CD4-positive, alpha-beta T cell treated with Interleukin-2 at 100 ng/mL for 4 hours (primary cell): Measurements from ENCODE around the gene CCDC197.
A peak's percentile ranks its signal among the peaks of the same experiment; 100 is the strongest.

Experiments used
- DNase-seq: peaks from one replicate; pipeline ENCODE4 v3.0.0-alpha.2; 2020; ENCODE audit warnings: low spot score

Gene CCDC197

GRCh38 chr14:93977790-93978581 is 19.1 kb upstream of the CCDC197 start:
- peak; percentile 78 for DNase-seq

GRCh38 chr14:93978735-93979134 is 18.4 kb upstream of the CCDC197 start:
- no peak for DNase-seq

GRCh38 chr14:93980456-93981201 is 16.5 kb upstream of the CCDC197 start:
- no peak for DNase-seq

GRCh38 chr14:93981316-93982229 is 15.5 kb upstream of the CCDC197 start:
- DNase-seq: no peak

GRCh38 chr14:93982230-93983007 is 14.7 kb upstream of the CCDC197 start:
- no peak for DNase-seq

GRCh38 chr14:93984070-93984469 is 13.0 kb upstream of the CCDC197 start:
- no peak for DNase-seq

GRCh38 chr14:93984987-93985410 is 12.1 kb upstream of the CCDC197 start:
- no peak for DNase-seq

GRCh38 chr14:93986955-93987354 is 10.1 kb upstream of the CCDC197 start:
- DNase-seq: no peak

- DNase-seq: no peak
These were observed 9.7 kb upstream of the CCDC197 start for GRCh38 chr14:93987376-93987775.

- no peak for DNase-seq
These were observed 9.2 kb upstream of the CCDC197 start for GRCh38 chr14:93987815-93988476.

GRCh38 chr14:93989939-93990338 is 7.2 kb upstream of the CCDC197 start:
- DNase-seq: no peak

GRCh38 chr14:93991212-93991611 is 5.9 kb upstream of the CCDC197 start:
- DNase-seq: no peak

GRCh38 chr14:93991649-93992048 is 5.5 kb upstream of the CCDC197 start:
- no peak for DNase-seq

- DNase-seq: no peak
These were observed 3.7 kb upstream of the CCDC197 start for GRCh38 chr14:93993382-93993781.

GRCh38 chr14:93994919-93995682 is 2.0 kb upstream of the CCDC197 start:
- DNase-seq: peak; percentile 24

GRCh38 chr14:93996130-93996695 is 888 bp upstream of the CCDC197 start:
- DNase-seq: no peak

- DNase-seq: no peak
These were observed 1.1 kb downstream of the CCDC197 start for GRCh38 chr14:93997916-93998870.

- no peak for DNase-seq
These were observed 1.8 kb downstream of the CCDC197 start for GRCh38 chr14:93998871-93999403.
